PC-9 (cell line): ENCODE measurements around the gene PTGR3.

Source experiments
- EZH2 ChIP-seq: fragments of 200-600 bp; sonication (generic); IDR thresholded peaks from 2 replicates; pipeline ENCODE4 v1.8.0; 2017; ENCODE audit warnings: antibody characterized with exemption, low read depth
- TF ChIP-seq, protein P1 (sequence below): fragments of 200-600 bp; sonication (generic); conservative IDR thresholded peaks from 2 replicates; pipeline ENCODE4 v1.6.1; 2017; ENCODE audit warnings: mixed run types, antibody characterized with exemption, mild to moderate bottlenecking, moderate library complexity

DNA sequence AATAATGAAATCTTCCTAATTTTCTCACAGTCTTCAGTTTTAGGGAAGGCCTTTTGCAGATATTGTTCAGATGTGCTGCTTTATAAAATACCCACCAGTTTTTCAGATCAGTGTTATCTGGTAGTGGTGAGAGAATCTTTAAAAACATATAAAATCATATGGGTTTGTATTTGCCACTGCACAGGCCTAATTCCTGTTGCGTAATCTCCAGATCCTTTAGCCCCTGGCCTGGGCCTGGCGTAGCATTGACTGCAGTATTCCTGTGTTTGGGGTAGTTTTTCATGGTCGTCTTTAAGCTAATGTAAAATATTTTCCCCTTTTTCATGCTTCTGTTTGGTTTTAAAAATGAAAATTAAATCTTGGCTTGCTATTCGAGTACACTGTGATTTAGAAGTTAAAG is 44.8 kb upstream of the PTGR3 start:
- TF ChIP-seq, protein P1, sequence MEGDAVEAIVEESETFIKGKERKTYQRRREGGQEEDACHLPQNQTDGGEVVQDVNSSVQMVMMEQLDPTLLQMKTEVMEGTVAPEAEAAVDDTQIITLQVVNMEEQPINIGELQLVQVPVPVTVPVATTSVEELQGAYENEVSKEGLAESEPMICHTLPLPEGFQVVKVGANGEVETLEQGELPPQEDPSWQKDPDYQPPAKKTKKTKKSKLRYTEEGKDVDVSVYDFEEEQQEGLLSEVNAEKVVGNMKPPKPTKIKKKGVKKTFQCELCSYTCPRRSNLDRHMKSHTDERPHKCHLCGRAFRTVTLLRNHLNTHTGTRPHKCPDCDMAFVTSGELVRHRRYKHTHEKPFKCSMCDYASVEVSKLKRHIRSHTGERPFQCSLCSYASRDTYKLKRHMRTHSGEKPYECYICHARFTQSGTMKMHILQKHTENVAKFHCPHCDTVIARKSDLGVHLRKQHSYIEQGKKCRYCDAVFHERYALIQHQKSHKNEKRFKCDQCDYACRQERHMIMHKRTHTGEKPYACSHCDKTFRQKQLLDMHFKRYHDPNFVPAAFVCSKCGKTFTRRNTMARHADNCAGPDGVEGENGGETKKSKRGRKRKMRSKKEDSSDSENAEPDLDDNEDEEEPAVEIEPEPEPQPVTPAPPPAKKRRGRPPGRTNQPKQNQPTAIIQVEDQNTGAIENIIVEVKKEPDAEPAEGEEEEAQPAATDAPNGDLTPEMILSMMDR: no peak
- TF ChIP-seq EZH2: no peak
